Ovary (tissue), 3 donors: Measurements from ENCODE around the gene SHD.

ENCODE experiments used
- POLR2A ChIP-seq: fragments of 450-650 bp; IDR thresholded peaks from one replicate; pipeline ENCODE4 v1.6.1; 2017; ENCODE audit warnings: antibody characterized with exemption, mild to moderate bottlenecking, moderate library complexity
- TF ChIP-seq, protein P1 (sequence below), 3 donors: fragments of 450-650 bp in 2 of 3; fragments of 200-600 bp in 1 of 3; IDR thresholded peaks; one replicate each; pipeline versions ENCODE4 v1.5.1 to v1.8.0; 2016 to 2022; ENCODE audit warnings: antibody characterized with exemption in 3 of 3, mild to moderate bottlenecking in 1 of 3
- donor health status: DM: no; HTN: no; CAD: no.

GRCh38 chr19:4303819-4304537, 24.9 kb downstream of the SHD start:
- TF ChIP-seq POLR2A: no peak
- TF ChIP-seq, protein P1, sequence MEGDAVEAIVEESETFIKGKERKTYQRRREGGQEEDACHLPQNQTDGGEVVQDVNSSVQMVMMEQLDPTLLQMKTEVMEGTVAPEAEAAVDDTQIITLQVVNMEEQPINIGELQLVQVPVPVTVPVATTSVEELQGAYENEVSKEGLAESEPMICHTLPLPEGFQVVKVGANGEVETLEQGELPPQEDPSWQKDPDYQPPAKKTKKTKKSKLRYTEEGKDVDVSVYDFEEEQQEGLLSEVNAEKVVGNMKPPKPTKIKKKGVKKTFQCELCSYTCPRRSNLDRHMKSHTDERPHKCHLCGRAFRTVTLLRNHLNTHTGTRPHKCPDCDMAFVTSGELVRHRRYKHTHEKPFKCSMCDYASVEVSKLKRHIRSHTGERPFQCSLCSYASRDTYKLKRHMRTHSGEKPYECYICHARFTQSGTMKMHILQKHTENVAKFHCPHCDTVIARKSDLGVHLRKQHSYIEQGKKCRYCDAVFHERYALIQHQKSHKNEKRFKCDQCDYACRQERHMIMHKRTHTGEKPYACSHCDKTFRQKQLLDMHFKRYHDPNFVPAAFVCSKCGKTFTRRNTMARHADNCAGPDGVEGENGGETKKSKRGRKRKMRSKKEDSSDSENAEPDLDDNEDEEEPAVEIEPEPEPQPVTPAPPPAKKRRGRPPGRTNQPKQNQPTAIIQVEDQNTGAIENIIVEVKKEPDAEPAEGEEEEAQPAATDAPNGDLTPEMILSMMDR (IDR thresholded peaks at IDR 0.05): no peak
